NOMO-1 treated with dmso at 0.1 percent for 144 hours (cell line): Measurements from ENCODE around the gene TNFRSF21.
"Not testable (repeated sequence)": the region's sequence is repeated elsewhere in the genome, so short reads cannot be mapped to it uniquely, and the experiment has no call there.

Experiments
- DNase-seq: peaks from one replicate; lab custom pipeline; 2025; ENCODE audit not compliant: unreplicated experiment; lab: John Stamatoyannopoulos, UW

TNFRSF21 gene

DNA sequence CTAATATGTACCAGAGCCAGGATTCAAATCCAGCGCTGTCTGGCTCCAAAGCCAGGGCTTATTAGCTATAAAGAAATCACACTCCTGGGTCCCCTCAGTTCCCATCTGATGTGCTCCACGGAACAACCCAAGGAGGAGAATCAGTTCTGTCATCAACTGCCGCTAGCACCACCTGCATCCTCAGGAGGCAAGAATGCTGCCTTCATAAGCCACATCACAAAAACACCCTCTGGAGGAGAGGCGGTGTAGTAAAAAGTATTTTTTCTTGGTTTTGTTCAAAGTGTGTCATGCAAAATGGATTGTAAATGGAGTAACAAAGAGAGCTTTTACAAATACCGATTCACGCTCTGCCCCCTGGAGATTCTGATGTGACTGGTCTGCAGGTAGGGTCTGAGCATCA, 57.1 kb downstream of the TNFRSF21 start:
- no peak for DNase-seq

DNA sequence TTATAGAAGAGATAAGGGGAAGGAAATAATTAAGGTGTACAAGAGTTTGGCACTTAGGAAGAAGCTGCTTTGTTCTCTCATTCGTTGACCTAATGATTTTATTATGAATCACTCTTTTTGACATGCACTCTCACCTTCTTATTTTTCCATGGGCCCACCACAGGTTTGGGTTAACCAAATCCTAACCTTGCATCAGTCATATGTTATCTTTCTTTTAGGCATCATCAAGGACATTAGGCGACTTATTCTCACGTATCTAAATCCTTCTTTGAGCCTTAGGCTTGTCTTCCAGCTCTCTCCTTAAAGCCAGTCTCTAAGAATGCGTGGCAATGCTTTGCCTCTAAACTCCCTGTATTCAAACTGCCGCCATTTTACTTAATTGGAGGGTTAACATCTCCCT, 58.3 kb downstream of the TNFRSF21 start:
- DNase-seq, result no peak

DNA sequence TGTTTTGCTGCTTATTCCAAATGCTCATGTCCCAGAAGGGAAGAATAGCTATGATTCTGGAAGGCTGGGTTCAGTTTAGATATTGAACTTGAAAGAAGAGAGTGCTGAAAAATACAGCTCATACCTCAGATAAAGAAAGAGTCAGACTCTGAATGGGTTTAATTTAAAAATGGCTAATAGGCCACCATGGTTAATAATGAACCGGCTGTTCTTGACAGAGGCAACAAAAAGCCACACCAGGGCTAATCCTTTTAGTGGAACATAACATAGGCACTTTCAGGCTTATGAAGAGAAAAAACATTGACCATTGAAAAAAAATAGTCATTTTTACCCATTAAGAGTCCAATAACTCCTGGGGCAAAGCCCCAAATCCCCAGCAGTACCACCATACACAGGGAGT, 59.4 kb downstream of the TNFRSF21 start:
- DNase-seq, result no peak

DNA sequence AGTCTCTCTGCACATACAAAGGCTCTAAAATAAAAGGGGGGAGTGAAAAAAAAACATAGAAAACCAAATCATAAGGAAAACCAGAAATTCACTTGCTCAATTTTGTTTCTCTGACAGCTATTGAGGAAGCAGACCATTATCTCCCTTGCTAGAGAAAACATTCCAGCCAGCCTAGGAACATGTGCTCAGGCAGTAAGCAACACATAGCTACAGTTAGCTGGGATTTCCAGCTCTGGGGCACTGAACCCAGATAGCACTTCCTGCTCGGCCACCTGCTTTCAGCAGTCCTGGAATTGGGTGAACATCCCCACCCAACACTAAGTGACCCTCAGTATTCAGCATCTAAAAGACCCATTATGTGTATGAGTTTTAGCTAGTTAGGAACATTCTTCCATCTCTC, 61.3 kb downstream of the TNFRSF21 start:
- DNase-seq, result no peak

DNA sequence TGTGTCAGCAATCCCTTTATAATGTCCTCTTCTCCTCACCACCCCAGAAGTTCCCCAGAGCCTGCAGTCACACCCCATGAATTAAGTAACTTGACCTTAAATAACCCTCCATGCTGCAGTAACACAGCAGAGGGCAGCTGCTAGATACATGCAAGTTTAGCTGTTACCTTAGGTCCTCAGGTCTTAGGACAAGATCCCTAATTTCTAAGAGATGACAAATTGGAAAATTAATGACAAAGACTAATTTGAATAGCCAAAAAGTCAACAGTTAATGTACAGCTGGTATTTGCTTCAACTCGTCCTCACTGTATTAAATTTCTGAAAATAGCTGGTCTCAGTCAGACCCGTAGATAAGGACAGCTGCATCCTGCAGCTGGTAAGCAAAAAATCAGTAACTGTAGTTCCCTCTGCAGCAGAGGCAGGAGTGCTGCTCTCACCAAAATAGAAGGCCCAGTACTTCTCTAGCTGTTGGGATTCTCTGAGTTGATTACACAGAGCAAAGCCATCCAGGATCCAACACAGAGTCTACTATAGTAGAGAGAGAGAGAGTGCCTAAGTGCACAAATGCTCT, 62.4 kb downstream of the TNFRSF21 start:
- peak; percentile 35 for DNase-seq

DNA sequence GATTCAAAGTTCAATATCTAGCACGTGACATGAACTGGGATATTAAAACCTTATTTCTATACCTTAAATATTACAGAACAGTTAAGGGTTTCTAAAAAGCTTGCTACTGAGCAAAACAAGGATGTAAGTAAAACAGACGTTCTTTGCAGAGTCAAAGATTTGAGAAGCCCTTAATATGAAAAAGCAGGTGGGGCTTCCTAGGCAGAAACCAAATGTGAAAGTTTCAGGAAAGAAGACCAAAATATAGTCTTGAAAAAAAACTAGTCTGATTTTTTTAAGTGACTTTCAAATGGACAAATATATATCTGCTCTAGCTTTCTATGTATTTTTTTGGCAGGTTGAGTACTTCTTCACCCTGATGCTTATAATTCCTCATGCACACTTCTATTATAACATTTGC, 63.2 kb downstream of the TNFRSF21 start:
- DNase-seq, result no peak

DNA sequence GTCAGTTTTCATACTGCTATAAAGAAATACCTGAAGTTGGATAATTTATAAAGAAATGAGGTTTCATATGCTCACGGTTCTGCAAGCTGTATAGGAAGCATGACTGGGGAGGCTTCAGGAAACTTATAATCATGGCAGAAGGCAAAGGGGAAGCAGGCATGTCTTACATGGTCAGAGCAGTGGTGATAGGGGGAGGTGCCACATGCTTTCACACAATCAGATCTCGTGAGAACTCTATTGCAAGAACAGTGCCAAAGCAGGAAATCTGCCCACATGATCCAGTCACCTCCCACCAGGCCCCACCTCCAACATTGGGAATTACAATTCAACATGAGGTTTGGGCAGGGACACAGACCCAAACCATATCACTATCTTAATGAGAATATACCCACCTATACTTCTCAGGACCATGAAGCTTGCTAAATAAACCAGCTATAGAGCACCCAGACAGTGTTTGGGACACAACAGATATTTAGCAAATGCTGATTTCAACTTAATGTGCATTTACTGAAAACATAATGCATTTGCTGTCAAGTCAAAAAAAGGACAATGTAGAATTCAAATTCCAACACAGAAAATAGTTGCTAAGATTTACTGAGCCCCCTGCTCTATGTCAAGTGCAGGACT, 63.8 kb downstream of the TNFRSF21 start:
- no peak for DNase-seq

DNA sequence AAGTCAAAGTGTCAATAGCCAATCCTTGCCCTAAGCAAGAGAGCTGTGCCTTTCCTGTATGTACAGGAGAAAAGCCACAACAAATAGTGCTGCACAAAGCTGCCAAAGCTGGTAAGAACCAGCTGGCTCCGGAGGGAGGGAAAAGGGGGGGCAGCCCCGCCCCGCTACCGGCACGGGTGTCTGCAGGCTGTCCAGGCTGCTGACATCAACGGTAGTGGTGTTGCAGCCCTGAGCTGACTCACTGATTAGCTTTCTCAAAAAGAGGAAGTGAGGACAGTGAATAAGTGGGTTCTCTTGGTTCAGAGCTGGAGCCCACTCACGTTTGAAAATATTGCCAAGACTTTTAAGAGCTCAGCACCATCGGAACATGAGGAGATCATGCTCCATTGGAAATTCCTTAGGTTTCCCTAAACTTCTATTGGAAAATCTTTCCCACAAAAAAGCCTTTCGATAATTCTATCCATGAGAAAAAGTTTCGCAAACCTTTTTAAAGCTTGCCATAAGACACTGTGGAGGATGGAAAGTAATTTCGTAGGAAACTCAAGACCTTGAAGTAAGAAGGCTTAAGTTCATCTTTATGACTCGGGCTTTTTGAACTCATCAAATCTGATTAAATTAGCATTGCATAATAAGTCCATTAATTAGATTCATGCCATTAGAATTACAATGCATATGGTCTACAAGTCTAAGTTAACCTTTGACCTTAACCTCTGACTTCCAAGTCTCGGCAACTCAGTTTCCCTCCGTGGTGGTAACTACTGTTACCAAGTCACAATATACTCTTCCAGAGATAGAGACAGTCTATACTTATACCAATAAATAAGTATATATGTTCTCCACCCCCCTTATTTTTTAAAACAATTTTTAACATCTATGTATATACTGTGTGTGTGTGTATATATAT, 67.0 kb downstream of the TNFRSF21 start:
- DNase-seq, result peak; percentile 91

DNA sequence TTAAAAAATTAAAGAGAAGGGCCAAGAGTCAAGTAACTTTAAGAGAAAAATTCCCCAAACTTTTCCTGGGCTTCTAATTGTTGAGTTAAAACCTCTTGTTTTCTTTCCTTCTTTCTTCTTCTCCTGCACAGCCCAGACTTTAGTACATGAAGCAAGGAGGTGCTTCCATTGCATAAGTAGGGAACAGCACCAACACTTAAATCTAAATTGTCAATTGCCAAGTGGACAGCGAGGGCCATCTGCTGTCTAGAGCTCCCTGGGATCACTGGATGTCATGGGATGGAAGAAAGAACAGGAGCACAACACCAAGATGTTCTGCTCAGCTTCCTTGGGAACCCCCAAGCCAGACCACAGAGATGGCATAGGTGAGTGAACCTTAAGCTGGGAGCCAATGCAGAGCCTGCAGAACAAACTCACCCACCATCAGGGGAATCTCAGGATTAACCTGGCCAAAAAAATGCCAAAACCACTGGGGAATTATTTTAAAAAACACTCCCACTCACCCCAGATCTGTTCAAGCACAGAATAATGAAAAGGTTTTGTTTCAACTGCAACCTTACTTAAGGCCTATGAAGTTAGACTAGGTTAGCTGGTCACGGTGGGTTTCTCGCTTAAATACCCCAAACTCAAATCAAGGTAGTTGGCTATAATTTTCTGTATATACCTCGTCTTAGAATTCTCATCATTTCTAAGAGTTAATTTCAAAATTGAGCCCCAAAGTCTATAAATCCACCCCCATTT, 67.8 kb downstream of the TNFRSF21 start:
- DNase-seq, result peak; percentile 21

DNA sequence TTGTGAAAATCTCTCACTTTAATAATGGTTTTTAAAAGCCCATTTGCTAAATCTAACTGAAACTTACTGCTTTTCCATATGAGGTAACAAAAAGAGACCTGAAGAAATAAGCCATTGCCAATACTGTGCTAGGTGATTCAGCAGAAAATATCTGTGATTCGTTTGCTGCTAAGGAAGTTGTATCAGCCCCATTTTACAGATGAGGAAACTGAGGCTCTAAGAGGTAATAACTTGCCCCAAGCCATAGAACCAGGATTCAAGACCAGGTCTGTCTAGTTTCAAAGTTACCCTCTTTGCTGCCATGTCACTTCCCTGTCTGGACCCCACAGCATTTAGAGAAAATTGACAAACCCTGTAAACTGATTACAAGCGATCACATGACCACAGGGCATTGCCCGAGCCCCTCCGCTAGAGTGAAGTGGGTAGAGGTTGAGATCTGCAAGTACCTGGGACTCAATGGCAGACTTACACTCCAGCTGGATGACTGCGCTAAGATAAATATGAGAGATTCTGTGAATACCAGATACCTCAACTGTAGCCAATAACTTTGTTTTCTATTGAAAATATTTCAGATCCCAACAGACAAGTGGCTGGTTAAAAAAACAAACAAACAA, 69.3 kb downstream of the TNFRSF21 start:
- no peak for DNase-seq

DNA sequence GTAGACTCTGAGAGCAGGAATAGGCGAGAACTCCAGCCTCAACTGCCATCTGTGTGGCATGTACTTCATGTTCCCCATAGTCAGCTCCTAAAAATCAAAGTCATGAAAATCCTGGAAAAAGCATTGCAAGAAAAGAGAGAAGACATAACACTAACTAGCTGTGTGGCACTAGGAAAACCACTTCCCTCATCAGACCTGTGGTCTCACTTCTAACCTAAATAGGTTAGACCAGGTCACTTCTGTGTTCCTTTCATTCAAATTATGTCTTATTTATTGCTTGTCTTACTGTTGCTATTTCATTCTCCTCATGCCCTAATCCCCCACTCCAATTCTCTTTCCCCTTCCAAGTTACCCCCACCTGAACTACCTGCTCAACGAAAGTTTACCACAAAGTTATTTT, 70.2 kb downstream of the TNFRSF21 start:
- DNase-seq, result no peak

DNA sequence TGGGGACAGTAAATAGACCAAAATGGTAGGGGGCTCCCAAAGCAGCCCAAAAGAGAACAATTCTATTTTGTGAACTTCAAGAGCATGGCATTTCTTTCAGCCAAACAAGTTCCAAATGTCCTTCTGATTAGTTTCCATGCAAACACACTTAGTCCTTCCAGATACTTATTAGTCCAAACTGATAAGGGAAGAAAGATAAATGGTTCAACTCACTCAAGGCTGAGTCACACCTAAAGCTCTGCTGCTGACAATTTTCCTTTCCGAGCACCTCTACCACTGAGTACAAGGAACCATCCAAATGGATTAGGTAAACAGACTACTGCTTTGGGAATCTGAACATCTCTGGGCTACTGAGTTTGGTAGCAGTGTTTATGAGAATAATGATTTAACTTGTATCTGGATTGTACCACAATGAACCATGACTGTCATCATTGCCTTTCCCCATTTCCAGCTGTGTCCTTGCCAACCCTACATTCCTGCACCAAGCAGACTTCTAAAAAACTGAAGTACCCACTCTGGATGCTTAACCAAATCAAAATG, 71.2 kb downstream of the TNFRSF21 start:
- no peak for DNase-seq

DNA sequence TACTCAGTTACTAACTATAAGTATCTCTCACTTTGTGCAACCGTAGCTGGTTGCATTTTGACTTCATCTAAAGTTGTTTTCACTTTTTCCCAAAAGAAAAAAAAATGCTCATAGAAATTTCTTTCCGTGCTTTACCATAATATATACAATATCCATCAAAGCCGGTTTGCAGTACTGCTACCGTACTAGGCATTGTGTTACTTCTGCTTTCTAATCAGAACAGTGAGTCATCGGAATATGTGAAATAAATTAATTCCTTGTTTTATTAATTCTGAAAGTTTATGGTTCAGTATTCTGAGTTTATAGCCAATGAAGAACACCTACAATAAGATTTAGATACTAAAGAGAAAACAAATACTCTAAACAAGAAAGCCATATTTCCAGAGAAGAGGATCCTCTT, 72.5 kb downstream of the TNFRSF21 start:
- no peak for DNase-seq

DNA sequence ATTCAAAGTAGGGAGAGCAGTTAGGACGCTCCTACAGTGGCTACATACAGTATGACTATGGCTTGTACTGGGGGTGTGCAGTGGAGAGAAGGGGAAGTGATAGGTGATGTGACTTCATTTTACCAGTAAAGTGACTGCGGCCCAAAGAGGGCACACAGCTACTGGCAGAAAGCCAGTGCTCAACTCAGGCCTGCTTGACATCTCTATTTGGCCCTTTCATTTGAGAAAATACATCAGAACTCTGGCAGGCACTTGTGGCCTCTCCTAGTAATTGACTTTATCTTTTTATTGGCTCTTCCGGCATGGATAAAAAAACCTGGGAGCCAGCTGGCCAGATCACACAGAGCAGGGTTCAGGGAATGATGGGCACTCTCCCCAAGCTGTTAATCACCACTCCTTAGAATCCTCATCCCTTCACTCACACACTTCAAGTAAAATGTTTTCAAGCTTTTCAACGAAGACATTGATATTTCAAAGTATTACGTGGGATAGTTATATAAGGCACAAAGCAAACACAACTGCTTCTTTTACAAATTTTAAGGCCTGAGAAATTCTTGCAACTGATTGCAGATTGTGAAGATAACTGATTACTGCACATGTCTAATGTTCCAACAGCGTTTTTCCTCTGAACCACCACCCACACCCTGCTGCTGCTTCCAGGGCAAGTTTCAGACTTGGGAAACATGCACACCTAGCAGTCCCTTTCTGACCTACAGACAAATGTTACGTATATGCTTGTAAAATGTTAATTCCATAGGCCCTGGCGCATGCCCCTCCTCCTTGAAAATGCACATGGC, 73.5 kb downstream of the TNFRSF21 start:
- peak; percentile 77 for DNase-seq

DNA sequence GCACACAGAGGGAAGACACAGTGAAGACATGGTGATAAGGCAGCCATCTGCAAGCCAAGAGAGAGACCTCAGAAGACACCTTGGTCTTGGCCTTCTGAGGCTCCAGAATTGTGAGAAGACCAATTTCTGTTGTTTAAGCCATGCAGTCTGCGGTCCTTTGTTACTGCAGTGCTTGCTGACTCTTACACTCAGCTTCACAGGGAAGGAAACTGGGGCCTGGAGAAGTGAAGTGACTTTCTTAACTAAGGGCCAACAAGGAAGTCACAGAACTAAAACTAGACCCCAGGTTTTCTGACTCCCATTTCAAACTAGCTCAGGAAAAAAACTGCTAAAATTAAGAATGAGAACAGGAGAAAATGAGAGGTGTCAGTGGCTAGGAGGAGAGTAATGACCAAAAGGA, 74.3 kb downstream of the TNFRSF21 start:
- DNase-seq, result no peak

DNA sequence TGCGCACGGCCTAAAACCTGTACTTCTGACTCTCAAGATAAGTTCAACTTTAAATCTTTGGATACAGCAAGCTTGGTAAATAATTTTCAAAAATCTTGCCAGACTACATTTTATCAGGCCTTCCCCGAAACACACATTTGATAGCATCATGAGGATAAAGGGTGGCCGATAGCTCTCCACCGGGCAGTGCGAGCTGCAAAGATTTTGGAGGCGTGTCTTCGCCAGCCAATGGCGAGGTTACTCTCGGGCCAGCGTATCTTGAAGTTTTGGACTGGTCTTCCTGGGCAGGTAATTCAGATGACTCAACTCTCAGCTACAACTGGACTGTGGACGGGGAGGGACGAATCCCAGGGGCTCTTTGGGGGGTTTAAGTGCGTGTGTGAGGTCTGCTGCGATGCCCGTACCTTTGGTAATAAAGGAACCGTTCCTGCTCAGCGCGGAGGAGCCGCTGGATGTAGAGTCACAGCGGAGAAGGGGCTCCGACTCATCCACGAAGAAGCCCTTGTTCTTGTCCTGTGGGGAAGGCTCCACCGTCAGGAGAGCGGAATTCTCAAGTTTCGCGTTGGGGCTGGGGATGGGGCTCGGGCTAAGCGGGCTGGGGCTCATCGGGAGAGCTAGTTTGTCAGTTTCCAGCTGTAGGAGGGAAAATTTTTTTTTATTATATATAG, 75.3 kb downstream of the TNFRSF21 start:
- DNase-seq, result no peak

DNA sequence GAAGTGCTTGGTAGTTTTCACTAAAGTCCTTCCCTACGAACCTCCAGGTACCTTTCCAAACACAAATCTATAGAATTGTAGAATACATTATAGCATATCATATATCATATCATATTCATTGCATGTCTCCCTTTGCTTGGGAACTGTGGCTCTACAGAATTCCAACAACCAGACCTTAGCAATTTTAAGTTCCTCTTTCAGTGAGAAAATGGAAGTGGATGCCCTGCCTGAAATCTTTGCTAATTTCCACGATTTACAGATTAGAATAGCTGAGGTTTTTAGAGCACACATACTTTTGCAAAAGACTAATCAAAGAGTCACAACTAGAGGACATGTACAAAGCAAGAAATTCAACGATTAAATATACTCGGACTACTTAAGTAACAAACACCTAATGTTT, 78.6 kb downstream of the TNFRSF21 start:
- no peak for DNase-seq

DNA sequence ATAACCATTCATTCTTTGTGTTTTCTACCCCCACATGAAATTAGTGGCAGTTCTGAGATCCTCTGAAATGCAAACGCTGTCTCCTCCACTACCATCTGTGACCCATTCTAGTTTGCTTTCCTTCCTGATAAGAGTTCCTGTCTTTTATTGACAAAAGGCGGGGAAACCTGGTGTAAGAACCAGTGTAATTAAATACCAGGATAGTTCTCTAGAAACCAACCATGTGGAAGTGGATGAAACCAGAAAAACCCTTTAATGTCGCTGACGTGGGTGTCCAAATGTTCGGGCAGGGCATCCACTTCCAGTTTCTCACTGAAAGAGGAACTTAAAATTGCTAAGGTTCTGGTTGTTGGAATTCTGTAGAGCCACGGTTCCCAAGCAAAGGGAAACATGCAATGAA, 79.1 kb downstream of the TNFRSF21 start:
- DNase-seq, result no peak

DNA sequence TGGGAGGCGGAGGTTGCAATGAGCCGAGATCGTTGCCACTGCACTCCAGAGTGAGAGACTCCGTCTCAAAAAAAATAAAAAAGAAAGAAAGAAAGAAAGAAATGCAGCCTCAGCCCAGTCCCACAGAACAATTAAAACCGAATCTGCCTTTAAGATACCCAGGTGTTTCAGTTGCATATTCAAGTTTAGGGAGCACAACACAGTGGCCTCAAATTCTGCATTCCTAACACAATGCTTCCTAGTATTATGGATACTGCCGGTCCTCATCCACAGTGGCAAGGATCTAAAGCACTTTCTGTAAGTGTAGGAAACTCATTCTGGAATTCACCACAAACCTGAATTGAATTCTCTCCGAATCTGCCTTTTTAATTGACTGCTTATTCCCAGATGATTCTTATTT, 80.5 kb downstream of the TNFRSF21 start:
- no peak for DNase-seq

DNA sequence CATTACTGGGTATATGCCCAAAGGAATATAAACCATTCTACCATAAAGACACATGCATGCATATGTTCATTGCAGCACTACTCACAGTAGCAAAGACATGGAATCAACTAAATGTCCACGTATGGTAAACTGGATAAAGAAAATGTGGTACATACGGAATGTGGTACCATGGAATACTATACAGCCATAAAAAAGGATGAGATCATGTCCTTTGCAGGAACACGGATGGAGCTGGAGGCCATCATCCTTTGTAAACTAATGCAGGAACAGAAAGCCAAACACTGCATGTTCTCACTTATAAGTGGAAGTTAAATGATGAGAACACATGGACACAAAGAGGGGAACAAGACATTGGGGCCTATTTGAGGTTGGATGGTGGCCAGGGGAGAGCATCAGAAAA, 81.6 kb downstream of the TNFRSF21 start:
- DNase-seq, result not testable (repeated sequence)
